HG03469 (cell line): ENCODE results near the gene MARVELD2.

Source experiments
- ATAC-seq: cut with Tn5 transposase; IDR thresholded peaks from one replicate; pipeline ENCODE4 v1.9.1; 2021; ENCODE audit warnings: mild to moderate bottlenecking, moderate library complexity, moderate number of reproducible peaks; ENCODE audit not compliant: unreplicated experiment

The MARVELD2 gene

GRCh38 chr5:69492391-69492922, 77.5 kb downstream of the MARVELD2 start, which contains the start of gene OCLN:
OCLN (plus strand) TSS chr5:69492790; CDS start chr5:69504245, 11,455 bp downstream.
- ATAC-seq: no peak

GRCh38 chr5:69492923-69493395, 78.0 kb downstream of the MARVELD2 start:
- no peak for ATAC-seq

GRCh38 chr5:69493396-69494133, 78.6 kb downstream of the MARVELD2 start:
- ATAC-seq: no peak
